WTC11 (cell line): ENCODE measurements around the gene TRIM66. TPM values are rescaled to one million over a fixed set of nuclear protein-coding genes. Genes with fewer than 3 reads are reported as not detected.

ENCODE experiments used
- ATAC-seq: fragments of 200-7000 bp; cut with Tn5 transposase; 2 replicates; pipeline ENCODE4 v1.10.0; 2021; ENCODE audit warnings: mild to moderate bottlenecking, moderate library complexity
- CTCF ChIA-PET: fragments of 300-600 bp; sonication (Branson Sonifier 250); formaldehyde crosslinking; loops from one replicate; lab custom pipeline; 2021; ENCODE audit warnings: antibody characterized with exemption; lab: Charles Lee
- POLR2A ChIA-PET: fragments of 350-600 bp; sonication (Branson Sonifier 250); formaldehyde crosslinking; loops from one replicate; lab custom pipeline; 2021; ENCODE audit warnings: antibody characterized with exemption; lab: Charles Lee
- DNase-seq: peaks from one replicate; pipeline ENCODE4 v3.0.0; 2021; ENCODE audit warnings: low spot score
- H3K27ac Mint-ChIP-seq: 2 replicates; pipeline ENCODE4 v1.8.0; 2021; ENCODE audit warnings: mixed read lengths
- H3K27me3 Mint-ChIP-seq: 2 replicates; pipeline ENCODE4 v1.8.0; 2021; ENCODE audit warnings: low read depth, mild to moderate bottlenecking, moderate library complexity, mixed read lengths
- H3K36me3 Mint-ChIP-seq: 2 replicates; pipeline ENCODE4 v1.8.0; 2021; ENCODE audit warnings: mixed read lengths
- H3K4me1 Mint-ChIP-seq: 2 replicates; pipeline ENCODE4 v1.8.0; 2022; ENCODE audit warnings: mixed read lengths
- H3K4me3 Mint-ChIP-seq: 2 replicates; pipeline ENCODE4 v1.8.0; 2021; ENCODE audit warnings: mild to moderate bottlenecking, moderate library complexity, mixed read lengths
- H3K9me3 Mint-ChIP-seq: 2 replicates; pipeline ENCODE4 v1.8.0; 2021; ENCODE audit warnings: mixed read lengths
- AR ChIP-seq: fragments of 250-450 bp; sonication (Bioruptor Pico); IDR thresholded peaks from 2 replicates; pipeline ENCODE4 v1.9.0; 2021; ENCODE audit warnings: mild to moderate bottlenecking
- E2F5 ChIP-seq: sonication (generic); formaldehyde crosslinking; IDR thresholded peaks from 2 replicates; pipeline ENCODE4 v1.8.1; 2022; ENCODE audit warnings: mild to moderate bottlenecking, moderate library complexity, missing genetic modification reagents
- FOXP4 ChIP-seq: sonication (generic); formaldehyde crosslinking; IDR thresholded peaks from 2 replicates; pipeline ENCODE4 v1.8.0; 2022; ENCODE audit warnings: mild to moderate bottlenecking, missing genetic modification reagents
- JAZF1 ChIP-seq: fragments of 250-450 bp; sonication (Bioruptor Pico); IDR thresholded peaks from 2 replicates; pipeline ENCODE4 v1.9.0; 2021; ENCODE audit warnings: moderate library complexity, mild to moderate bottlenecking, inconsistent platforms
- NFATC4 ChIP-seq: fragments of 250-450 bp; sonication (Bioruptor Pico); IDR thresholded peaks from 2 replicates; pipeline ENCODE4 v1.9.0; 2021; ENCODE audit warnings: mild to moderate bottlenecking
- SMAD3 ChIP-seq: sonication (generic); formaldehyde crosslinking; IDR thresholded peaks from 2 replicates; pipeline ENCODE4 v1.8.0; 2022; ENCODE audit warnings: missing genetic modification reagents, mild to moderate bottlenecking, borderline replicate concordance
- SP1 ChIP-seq: sonication (generic); formaldehyde crosslinking; conservative IDR thresholded peaks from 2 replicates; pipeline ENCODE4 v1.8.1; 2022; ENCODE audit warnings: missing genetic modification reagents
- TCF7 ChIP-seq: sonication (generic); formaldehyde crosslinking; IDR thresholded peaks from 2 replicates; pipeline ENCODE4 v1.8.0; 2022; ENCODE audit warnings: mild to moderate bottlenecking, low read depth, missing genetic modification reagents, moderate library complexity
- ZNF416 ChIP-seq: fragments of 250-450 bp; sonication (Bioruptor Pico); IDR thresholded peaks from 2 replicates; pipeline ENCODE4 v1.9.0; 2021; ENCODE audit warnings: mild to moderate bottlenecking, inconsistent platforms
- ZNF423 ChIP-seq: fragments of 250-450 bp; sonication (Bioruptor Pico); IDR thresholded peaks from 2 replicates; pipeline ENCODE4 v2.1.2; 2022; ENCODE audit warnings: mild to moderate bottlenecking, moderate library complexity
- ZNF512 ChIP-seq: sonication (generic); formaldehyde crosslinking; IDR thresholded peaks from 2 replicates; pipeline ENCODE4 v1.8.1; 2022; ENCODE audit warnings: missing genetic modification reagents, borderline replicate concordance
- ZNF532 ChIP-seq: fragments of 250-450 bp; sonication (Bioruptor Pico); IDR thresholded peaks from 2 replicates; pipeline ENCODE4 v1.9.0; 2021; ENCODE audit warnings: mild to moderate bottlenecking, borderline replicate concordance
- ZSCAN18 ChIP-seq: fragments of 250-450 bp; sonication (Bioruptor Pico); IDR thresholded peaks from 2 replicates; pipeline ENCODE4 v2.1.2; 2022; ENCODE audit warnings: mild to moderate bottlenecking, moderate library complexity
- total RNA-seq: library from RNA; stranded (reverse); gene quantifications from 3 replicates; pipeline ENCODE4 v1.2.3, GENCODE V29; 2021

The TRIM66 gene
- total RNA-seq, 1 experiment from 2014 or later, result 5.6 TPM

DNA sequence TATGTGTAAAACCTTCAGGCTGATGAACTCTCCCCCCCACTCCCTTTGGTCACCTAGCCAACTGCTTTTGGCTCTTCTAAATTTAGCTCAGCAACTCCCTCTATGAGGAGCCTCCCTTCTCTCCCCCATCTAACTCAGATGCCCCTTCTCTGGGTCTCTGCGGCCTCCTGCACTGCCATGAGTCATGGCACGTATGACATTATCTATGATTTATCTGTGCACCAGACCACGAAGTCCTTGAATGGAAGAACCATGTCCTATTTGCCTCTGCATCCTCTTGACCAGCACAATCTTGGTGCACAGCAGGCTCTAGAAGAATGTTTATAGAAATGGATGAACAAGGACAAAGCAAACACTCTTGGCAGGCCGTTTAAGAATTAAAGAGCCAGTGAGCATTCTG is 46.1 kb upstream of the TRIM66 start:
- Mint-ChIP-seq H3K27ac (no peak overlapping the region; the same call in 1 of the 2 replicates), H3K36me3 (no peaks in the 10 kb centered on the region), H3K27me3 (no peaks in the 10 kb centered on the region)
- no peak for ATAC-seq
- POLR2A ChIA-PET, result no interaction called here
- no peak for DNase-seq
- TF ChIP-seq ZSCAN18 (CRISPR knock-in tag) (no peak), AR (CRISPR knock-in tag) (no peak), TCF7 (CRISPR knock-in tag) (no peak), E2F5 (CRISPR knock-in tag) (no peak), ZNF532 (CRISPR knock-in tag) (no peak), ZNF512 (CRISPR knock-in tag) (no peak)
- TF ChIP-seq, all 79 proteins: peak for 0
- Mint-ChIP-seq H3K4me3 (no peak overlapping the region), H3K4me1 (peaks cover 9% of the 10 kb centered on the region), H3K9me3 (no peaks in the 10 kb centered on the region)
- CTCF ChIA-PET, result no interaction called here

- Mint-ChIP-seq H3K4me1 (peaks cover 31% of the 10 kb centered on the region), H3K27me3 (no peaks in the 10 kb centered on the region), H3K36me3 (no peaks in the 10 kb centered on the region), H3K27ac (no peak overlapping the region; the same call in 1 of the 2 replicates), H3K4me3 (no peak overlapping the region), H3K9me3 (no peaks in the 10 kb centered on the region)
- CTCF ChIA-PET, result no interaction called here
- DNase-seq, result no peak
- ATAC-seq, result no peak
- POLR2A ChIA-PET, result no interaction called here
- TF ChIP-seq NFATC4 (CRISPR knock-in tag) (no peak), FOXP4 (CRISPR knock-in tag) (no peak), ZNF532 (CRISPR knock-in tag) (no peak), ZNF416 (CRISPR knock-in tag) (no peak), ZNF423 (CRISPR knock-in tag) (no peak), SMAD3 (CRISPR knock-in tag) (no peak), SP1 (CRISPR knock-in tag) (no peak), JAZF1 (CRISPR knock-in tag) (no peak)
These were observed 43.9 kb upstream of the TRIM66 start for GRCh38 chr11:8726395-8726794.
